ENCODE results near the gene MXI1. TPM values are rescaled to one million over a fixed set of nuclear protein-coding genes. Genes with fewer than 3 reads are reported as not detected.
"Not testable (repeated sequence)": the region's sequence is repeated elsewhere in the genome, so short reads cannot be mapped to it uniquely, and the experiment has no call there.

Gene MXI1
- polyA plus RNA-seq, 1 donor from 2014 or later, result 13.9 TPM

DNA sequence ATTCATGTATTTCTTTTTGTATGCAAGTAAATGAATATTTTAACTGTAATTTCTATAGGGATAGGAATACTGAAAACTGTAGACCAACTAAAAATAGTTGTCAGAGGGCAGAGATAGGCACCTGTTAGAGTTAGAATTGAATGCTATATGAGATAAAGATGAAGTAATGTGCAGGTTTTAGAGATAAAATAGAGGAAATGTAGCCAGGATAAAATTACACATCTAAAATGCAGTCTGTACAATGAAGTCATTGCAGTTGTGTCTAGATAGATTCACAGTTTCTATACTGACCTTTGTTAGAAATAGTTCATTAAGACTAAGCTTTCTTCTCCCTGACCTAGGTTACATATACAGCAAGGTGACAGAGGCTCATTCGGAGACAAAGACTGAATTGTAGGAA, 51.1 kb downstream of the MXI1 start:
- Mint-ChIP-seq H3K27me3 (no peaks in the 10 kb centered on the region), H3K4me3 (no peak overlapping the region), H3K4me1 (peaks cover 6 to 7% (median 6%) of the 10 kb centered on the region in 3 donors), H3K27ac (no peak overlapping the region), H3K9me3 (peaks cover 0 to 4% (median 1%) of the 10 kb centered on the region in 3 donors), H3K36me3 (peaks cover 3% of the 10 kb centered on the region)

DNA sequence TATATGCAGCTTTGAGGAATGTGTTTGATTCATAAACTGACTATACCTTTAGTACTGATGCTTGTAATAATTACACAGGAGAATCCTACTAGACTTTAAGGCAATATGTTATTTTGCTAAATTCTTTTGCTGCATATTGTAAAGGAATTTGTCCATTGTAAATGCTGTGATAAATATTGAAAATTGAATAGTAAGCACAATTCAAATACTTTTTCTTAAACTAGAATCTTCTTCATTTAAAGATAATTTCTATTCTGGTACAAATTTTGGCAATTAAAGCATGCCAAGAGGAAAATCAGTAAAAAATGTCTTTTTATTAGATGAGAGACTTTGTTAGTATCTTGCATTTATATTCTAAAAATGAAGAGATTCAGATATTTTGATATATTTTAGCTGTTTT, 51.9 kb downstream of the MXI1 start:
- H3K4me1 Mint-ChIP-seq, result peaks cover 4 to 5% (median 4%) of the 10 kb centered on the region in 3 donors
- H3K36me3 Mint-ChIP-seq, result peaks cover 1% of the 10 kb centered on the region
- no peak overlapping the region for H3K4me3 Mint-ChIP-seq
- H3K27ac Mint-ChIP-seq, result no peak overlapping the region
- H3K27me3 Mint-ChIP-seq, result no peaks in the 10 kb centered on the region
- peaks cover 0 to 4% (median 1%) of the 10 kb centered on the region in 3 donors for H3K9me3 Mint-ChIP-seq

DNA sequence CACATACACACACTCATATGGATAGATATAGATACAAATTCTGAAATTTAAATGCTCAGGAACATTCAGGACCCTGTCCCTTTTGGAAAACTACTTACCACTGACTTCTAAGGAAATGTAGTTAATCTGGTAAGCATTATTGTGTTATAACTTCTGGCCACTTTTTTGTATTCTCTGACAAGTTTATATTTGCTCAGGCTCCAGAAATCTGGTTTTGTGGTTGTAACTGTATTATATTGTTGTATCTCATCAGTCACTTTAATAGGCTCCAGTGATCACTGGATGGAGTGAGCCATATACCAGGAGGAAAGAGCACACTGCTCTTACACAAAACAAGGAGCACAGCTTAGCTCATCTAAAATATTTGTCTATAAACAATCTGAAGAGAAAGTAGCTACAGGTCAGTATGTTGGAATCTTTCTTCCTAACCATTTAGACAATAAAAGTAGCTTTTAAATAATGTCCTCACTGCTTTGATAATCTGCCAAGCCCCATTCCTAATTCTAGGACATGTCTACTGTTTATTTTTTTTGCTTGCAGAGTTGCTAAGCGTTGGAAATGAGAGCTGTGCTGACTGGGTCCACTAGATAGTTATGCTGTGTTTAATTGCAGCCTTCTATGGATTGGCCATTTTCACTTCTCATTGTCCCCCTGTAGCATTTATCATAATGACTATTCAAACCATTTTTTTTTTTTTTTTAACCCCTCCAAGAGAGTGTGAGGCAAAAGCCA, 53.5 kb downstream of the MXI1 start:
- Mint-ChIP-seq H3K9me3 (peaks cover 0 to 1% (median under 1%) of the 10 kb centered on the region in 3 donors), H3K4me1 (no peaks in the 10 kb centered on the region), H3K36me3 (peaks cover 1% of the 10 kb centered on the region), H3K4me3 (no peak overlapping the region), H3K27ac (no peak overlapping the region), H3K27me3 (no peaks in the 10 kb centered on the region)

DNA sequence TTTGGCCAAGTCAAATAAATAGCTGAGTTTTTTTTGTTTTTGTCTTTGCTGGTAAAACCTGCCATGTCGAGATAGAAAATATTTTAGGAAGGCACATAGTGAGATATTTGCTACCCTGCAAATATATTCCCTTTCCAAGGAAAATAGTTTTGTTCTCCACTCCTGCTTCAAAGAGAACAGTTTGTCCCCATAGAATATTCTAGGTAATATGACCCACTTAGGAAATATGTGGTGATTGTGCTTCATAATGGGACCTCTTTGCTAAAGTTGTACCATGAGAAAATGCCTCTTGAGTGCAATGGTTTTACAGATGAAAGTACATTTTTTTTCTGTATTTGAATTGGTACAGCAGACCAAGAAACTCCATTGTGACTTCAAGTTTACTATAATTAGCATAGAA, 55.8 kb downstream of the MXI1 start:
- Mint-ChIP-seq H3K36me3 (peaks cover 1% of the 10 kb centered on the region), H3K9me3 (no peaks in the 10 kb centered on the region), H3K27me3 (no peaks in the 10 kb centered on the region), H3K27ac (peak overlapping the region in 1 of 3 donors; percentile 1), H3K4me1 (peaks cover under 1 to 7% (median 3%) of the 10 kb centered on the region in 3 donors), H3K4me3 (no peak overlapping the region)

DNA sequence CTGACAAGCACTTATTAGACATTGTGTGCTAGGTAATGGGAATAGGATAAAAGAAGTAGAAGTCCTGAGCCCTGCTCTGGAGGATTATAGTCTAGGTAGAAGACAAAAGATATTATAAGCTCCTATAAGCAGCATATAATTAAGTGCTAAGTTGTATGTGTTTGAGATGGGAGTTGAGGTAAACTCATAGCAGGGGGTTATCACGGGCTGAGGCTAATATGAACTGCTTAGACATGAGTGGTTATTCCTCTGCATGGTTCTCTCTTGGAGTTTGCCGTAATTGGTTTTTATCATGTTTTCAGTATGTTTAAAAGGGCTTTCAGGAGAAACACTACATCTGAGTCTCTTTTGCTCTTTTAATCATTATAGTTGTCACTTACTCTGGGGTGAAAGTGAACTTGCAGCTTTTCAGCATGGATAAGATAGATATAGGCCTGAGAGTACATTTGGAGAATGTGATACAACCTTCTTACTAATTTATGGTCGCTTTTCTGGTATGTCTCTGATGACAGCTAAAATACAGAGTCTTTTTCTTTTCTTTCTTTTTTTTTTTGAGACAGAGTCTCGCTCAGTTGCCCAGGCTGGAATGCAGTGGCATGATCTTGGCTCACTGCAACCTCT, 58.3 kb downstream of the MXI1 start:
- H3K4me1 Mint-ChIP-seq, result peaks cover 10 to 24% (median 18%) of the 10 kb centered on the region in 3 donors
- H3K9me3 Mint-ChIP-seq, result no peaks in the 10 kb centered on the region
- H3K4me3 Mint-ChIP-seq, result no peak overlapping the region
- no peak overlapping the region for H3K27ac Mint-ChIP-seq
- peaks cover 1% of the 10 kb centered on the region for H3K36me3 Mint-ChIP-seq
- no peaks in the 10 kb centered on the region for H3K27me3 Mint-ChIP-seq

DNA sequence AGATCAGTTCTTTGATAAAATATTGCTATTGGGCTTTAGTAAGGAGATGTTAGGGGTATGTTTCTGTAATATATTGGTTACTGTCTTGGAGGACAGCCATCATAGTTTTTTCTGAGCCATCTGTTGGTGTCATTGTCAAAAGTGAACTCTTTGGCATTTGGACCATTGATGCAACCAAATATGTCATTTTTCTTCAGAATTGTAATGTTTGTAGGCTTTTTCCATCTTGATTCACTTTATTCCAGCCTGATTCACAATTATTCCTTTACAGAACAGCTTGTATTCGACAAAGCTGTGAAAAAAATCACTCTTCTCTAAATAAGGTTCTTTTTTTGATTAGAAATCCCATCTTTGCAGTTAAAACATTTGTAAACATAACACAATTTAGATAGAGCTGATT, 59.9 kb downstream of the MXI1 start:
- Mint-ChIP-seq H3K4me1 (peaks cover 12 to 27% (median 19%) of the 10 kb centered on the region in 3 donors), H3K27ac (no peak overlapping the region), H3K9me3 (no peaks in the 10 kb centered on the region)

DNA sequence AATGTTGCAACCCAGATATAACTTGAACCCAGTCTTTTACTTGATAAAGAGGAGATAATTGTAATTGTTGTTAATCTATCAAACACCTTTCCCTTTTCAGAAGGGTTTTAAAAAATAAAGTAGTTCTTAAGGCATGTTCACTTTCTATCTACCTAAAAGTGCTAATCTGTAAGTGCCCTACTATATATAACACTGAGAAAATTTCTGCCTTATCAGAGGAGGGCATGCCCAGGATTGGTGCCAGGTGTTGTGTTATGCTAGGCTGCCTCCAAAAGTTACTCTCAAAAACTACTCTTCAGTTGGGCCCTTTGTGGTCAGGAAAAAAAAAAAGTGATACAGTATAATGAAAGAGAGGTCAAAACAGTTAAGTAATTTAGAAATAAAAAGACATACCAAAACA, 61.0 kb downstream of the MXI1 start:
- Mint-ChIP-seq H3K27me3 (peaks cover 3% of the 10 kb centered on the region), H3K4me1 (peaks cover 13 to 29% (median 23%) of the 10 kb centered on the region in 3 donors), H3K4me3 (peak overlapping the region in 2 of 4 donors; percentile 31 to 53), H3K9me3 (no peaks in the 10 kb centered on the region), H3K27ac (peak overlapping the region in 1 of 3 donors; percentile 6), H3K36me3 (peaks cover 2% of the 10 kb centered on the region)

More for the DNA sequence above, 59.9 kb downstream of the MXI1 start:
- Mint-ChIP-seq H3K4me3 (no peak overlapping the region), H3K36me3 (peaks cover 2% of the 10 kb centered on the region), H3K27me3 (no peaks in the 10 kb centered on the region)

DNA sequence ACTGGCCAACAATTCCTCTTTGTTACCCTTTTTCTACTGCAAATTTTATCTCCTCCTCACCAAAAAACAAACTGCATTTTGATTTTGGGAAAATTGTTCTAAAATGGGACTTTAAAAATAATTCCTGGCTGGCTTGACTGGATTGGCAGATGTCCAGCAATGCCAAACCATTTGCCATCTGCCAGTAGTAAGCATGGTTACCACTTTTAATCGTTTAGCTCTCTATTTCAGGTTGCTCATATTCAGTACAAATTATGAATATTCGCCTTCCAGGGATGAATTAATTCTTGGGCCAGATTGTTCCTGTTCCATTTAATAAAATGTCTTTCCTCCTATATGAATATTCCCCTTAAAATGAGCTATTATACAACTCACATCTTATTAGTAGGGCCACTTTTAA, 61.6 kb downstream of the MXI1 start:
- Mint-ChIP-seq H3K9me3 (no peaks in the 10 kb centered on the region), H3K4me1 (peaks cover 16 to 33% (median 27%) of the 10 kb centered on the region in 3 donors), H3K27me3 (peaks cover 3% of the 10 kb centered on the region), H3K4me3 (peak overlapping the region in 1 of 4 donors; percentile 14), H3K27ac (no peak overlapping the region), H3K36me3 (peaks cover 2% of the 10 kb centered on the region)

DNA sequence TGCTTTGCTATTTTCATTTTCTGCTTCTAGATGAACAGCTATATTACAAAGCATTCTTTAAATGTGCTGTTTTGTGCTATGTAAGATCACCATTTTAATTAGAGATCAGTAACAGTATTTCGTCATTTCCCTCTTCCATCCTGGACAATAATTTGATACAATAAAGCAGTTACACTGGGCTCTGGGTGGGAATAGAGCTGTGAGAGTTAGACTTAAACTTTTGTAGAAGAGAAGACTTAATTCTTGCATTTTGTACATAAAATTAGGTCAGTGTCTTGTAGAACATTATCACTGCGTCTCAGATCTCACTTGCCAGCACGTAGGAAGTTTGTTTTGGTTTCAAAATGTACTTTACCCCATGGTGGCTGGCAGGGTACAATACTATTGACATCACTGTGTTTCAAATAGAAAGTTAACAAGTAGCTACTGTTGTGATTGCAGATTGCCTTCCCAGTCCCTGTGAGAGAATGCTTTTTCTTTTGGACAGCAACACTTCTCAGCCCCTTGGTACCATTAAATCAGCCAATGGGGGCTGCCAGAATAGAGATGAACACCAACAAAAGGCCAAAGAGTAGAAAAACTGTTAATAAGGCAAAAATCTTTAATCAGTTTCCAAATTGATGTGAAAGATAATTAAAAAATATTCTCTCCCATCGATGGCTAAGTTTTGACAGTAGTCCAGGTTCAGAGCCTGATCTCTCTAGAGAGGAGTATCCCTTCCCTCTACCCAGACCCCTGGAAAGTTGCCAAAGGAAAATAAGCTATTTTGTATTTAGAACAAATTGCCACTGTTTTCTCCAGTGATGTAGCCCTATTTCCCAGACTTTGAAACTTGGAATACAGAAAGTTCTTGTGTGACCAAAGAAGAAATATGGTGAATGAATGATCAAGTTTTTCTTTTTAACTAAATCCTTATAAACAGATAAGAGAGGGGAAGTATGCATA, 62.2 kb downstream of the MXI1 start:
- Mint-ChIP-seq H3K27me3 (peaks cover 3% of the 10 kb centered on the region), H3K9me3 (no peaks in the 10 kb centered on the region), H3K36me3 (peaks cover 2% of the 10 kb centered on the region), H3K4me3 (peak overlapping the region in 3 of 4 donors; percentile 14 to 62 (median 29)), H3K4me1 (peaks cover 16 to 33% (median 28%) of the 10 kb centered on the region in 3 donors), H3K27ac (no peak overlapping the region)

DNA sequence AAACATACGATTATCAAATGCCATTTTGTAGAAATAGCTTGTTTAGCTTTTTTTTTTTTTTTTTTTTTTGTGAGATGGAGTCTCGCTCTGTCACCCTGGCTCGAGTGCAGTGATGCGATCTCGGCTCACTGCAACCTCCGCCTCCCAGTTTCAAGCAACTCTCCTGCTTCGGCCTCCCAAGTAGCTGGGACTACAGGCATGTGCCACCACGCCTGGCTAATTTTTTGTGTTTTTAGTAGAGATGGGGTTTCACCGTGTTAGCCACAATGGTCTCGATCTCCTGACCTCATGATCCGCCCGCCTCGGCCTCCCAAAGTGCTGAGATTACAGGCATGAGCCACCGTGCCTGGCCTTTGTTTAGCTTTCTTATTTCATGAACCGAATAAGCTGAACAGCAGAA, 65.6 kb downstream of the MXI1 start:
- not testable (repeated sequence) for H3K9me3 Mint-ChIP-seq, H3K36me3 Mint-ChIP-seq, H3K27me3 Mint-ChIP-seq, H3K27ac Mint-ChIP-seq
- H3K4me1 Mint-ChIP-seq, result peaks cover 18 to 30% (median 28%) of the 10 kb centered on the region in 3 donors
- peak overlapping the region in 1 of 4 donors; percentile 86 for H3K4me3 Mint-ChIP-seq

DNA sequence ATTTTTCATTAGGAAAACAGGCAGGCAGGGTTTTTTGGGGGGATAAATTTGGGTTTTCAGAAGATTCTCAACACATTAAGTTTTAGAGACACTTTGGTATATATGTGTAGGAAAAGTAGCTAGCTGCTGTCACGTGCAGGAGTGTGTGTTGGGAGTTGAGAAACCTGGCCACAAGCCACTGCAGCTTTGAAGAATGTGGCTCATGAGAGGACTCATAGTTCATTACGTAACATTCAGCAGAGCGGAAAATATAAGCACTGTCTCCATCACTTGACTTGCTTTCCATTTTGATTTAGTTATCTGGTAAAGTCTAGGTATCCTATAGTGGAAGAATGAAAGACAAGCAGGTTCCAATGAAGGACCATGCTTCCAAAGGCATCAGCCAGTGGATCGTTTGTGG, 66.1 kb downstream of the MXI1 start:
- Mint-ChIP-seq H3K27me3 (peaks cover 3% of the 10 kb centered on the region), H3K4me3 (no peak overlapping the region), H3K4me1 (peaks cover 15 to 29% (median 26%) of the 10 kb centered on the region in 3 donors), H3K27ac (peak overlapping the region in 1 of 3 donors; percentile 4), H3K9me3 (no peaks in the 10 kb centered on the region), H3K36me3 (peaks cover 4% of the 10 kb centered on the region)

DNA sequence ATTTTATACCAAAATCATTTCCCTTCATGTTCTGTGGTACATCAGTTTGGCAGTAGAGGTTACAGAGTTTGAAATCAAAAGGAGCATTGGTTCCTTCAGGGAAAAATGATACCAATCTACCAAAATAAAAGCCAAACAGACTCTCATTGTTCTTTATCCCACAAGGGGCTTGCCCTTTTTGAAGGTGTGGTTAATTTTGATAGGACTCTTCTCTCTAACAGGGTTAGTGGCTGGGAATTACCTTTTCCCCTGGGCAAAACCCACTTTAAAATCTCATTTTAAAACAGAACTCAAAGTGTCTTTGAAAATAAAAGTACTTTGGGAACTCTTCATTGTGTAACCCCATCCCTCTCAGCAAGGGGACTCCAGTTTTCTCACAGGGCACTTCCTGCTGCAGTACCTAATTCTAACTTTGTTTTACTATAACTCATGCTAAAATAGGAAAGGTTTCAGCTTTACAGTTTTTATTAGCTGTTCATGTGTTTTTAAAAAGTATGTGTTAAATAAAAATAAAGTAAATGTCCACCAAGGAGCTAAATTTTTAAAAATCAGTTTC, 66.7 kb downstream of the MXI1 start:
- Mint-ChIP-seq H3K27me3 (peaks cover 5% of the 10 kb centered on the region), H3K27ac (peak overlapping the region in 1 of 3 donors; percentile 4), H3K9me3 (no peaks in the 10 kb centered on the region), H3K4me1 (peaks cover 17 to 28% (median 25%) of the 10 kb centered on the region in 3 donors), H3K36me3 (peaks cover 4% of the 10 kb centered on the region), H3K4me3 (no peak overlapping the region)

DNA sequence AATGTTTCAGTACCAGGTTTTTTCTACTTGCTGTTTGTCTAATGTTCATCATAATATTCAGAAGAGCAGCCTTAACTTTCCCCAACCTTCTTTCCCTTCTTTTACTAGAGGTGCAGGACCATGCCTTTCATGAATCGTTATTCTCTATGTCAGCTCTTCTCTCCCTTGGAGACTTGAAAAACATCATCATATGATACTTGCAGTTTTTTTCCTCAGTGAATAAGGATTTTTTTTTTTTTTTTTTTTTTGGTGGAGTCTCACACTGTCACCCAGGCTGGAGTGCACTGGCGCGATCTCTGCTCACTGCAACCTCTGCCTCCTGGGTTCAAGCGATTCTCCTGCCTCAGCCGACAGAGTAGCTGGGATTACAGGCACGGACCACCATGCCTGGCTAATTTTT, 67.2 kb downstream of the MXI1 start:
- Mint-ChIP-seq H3K9me3 (no peaks in the 10 kb centered on the region), H3K4me3 (no peak overlapping the region), H3K36me3 (peaks cover 4% of the 10 kb centered on the region), H3K4me1 (peaks cover 17 to 27% (median 24%) of the 10 kb centered on the region in 3 donors), H3K27ac (no peak overlapping the region), H3K27me3 (peaks cover 7% of the 10 kb centered on the region)

DNA sequence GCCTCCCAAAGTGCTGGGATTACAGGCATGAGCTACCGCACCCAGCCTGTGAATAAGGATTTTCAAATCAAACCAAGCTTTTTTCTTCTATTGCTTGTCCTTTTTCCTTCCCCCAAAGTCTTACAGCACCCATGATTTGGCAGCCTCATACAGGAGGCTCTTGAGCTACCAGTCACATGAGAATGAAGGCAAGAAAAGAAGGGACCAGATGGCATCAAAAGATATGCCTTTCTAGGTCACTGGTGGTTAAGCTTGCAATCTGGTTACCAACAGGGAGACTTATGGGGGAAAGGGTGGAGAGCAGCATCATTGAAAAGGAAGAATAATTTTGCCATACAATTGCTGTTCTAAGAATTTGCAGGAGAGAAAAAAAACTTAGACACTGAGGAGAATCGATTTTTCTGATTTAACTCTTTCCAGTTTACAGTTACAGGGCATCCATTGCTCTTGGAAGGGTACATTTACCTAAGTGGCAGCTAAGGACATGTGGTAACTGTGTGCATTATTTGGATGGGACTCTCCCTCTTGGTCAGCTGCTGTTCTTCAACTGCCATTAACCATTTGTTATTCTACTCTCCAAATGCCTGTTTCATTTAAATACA, 67.8 kb downstream of the MXI1 start:
- H3K4me3 Mint-ChIP-seq, result no peak overlapping the region
- H3K9me3 Mint-ChIP-seq, result no peaks in the 10 kb centered on the region
- H3K27ac Mint-ChIP-seq, result no peak overlapping the region
- peaks cover 7% of the 10 kb centered on the region for H3K27me3 Mint-ChIP-seq
- H3K4me1 Mint-ChIP-seq, result peaks cover 17 to 25% (median 23%) of the 10 kb centered on the region in 3 donors
- peaks cover 4% of the 10 kb centered on the region for H3K36me3 Mint-ChIP-seq
